NCI-H128 (cell line): ENCODE data around the gene TEX10.
"Not testable (repeated sequence)": the region's sequence is repeated elsewhere in the genome, so short reads cannot be mapped to it uniquely, and the experiment has no call there.

Experiments used
- DNase-seq: peaks from one replicate; lab custom pipeline; 2025; ENCODE audit not compliant: unreplicated experiment; lab: John Stamatoyannopoulos, UW

The TEX10 gene

GRCh38 chr9:100352727-100353505 lies at the start of gene TEX10:
TSS of gene TEX10 (minus strand) at chr9:100352942. CDS start at chr9:100349363, 3,579 bp downstream.
- DNase-seq, result peak; percentile 73

GRCh38 chr9:100401042-100401441 lies 48.3 kb upstream of the TEX10 start:
- DNase-seq, result no peak

- no peak for DNase-seq
These were observed 45.0 kb upstream of the TEX10 start for GRCh38 chr9:100397529-100398266.

- DNase-seq, result no peak
These were observed 44.0 kb upstream of the TEX10 start for GRCh38 chr9:100396769-100397168.

- no peak for DNase-seq
These were observed 42.1 kb upstream of the TEX10 start for GRCh38 chr9:100394816-100395215.

- DNase-seq, result no peak
These were observed 41.4 kb upstream of the TEX10 start for GRCh38 chr9:100394032-100394695.

- not testable (repeated sequence) for DNase-seq
These were observed 40.2 kb upstream of the TEX10 start for GRCh38 chr9:100392989-100393388.

GRCh38 chr9:100379862-100380261 lies 27.1 kb upstream of the TEX10 start:
- no peak for DNase-seq

GRCh38 chr9:100377015-100377414 lies 24.3 kb upstream of the TEX10 start:
- DNase-seq, result no peak

- no peak for DNase-seq
These were observed 22.9 kb upstream of the TEX10 start for GRCh38 chr9:100375658-100376057.

- DNase-seq, result no peak
These were observed 19.9 kb upstream of the TEX10 start for GRCh38 chr9:100372648-100373047.

- DNase-seq, result no peak
These were observed 17.5 kb upstream of the TEX10 start for GRCh38 chr9:100370064-100370723.

- no peak for DNase-seq
These were observed 15.9 kb upstream of the TEX10 start for GRCh38 chr9:100368672-100369071.

- DNase-seq, result no peak
These were observed 13.4 kb upstream of the TEX10 start for GRCh38 chr9:100366121-100366520.

GRCh38 chr9:100364013-100364412 lies 11.3 kb upstream of the TEX10 start:
- DNase-seq, result no peak

- no peak for DNase-seq
These were observed 6.3 kb upstream of the TEX10 start for GRCh38 chr9:100359057-100359456.

- no peak for DNase-seq
These were observed 4.8 kb upstream of the TEX10 start for GRCh38 chr9:100357501-100357900.

GRCh38 chr9:100355561-100355960 lies 2.8 kb upstream of the TEX10 start:
- DNase-seq, result no peak

- no peak for DNase-seq
These were observed 1.5 kb upstream of the TEX10 start for GRCh38 chr9:100354121-100354800.

- no peak for DNase-seq
These were observed 478 bp downstream of the TEX10 start for GRCh38 chr9:100352201-100352726.
